HG03432 (cell line): ENCODE results near the gene XPNPEP3.

ENCODE experiments used
- ATAC-seq: cut with Tn5 transposase; IDR thresholded peaks from one replicate; pipeline ENCODE4 v1.9.1; 2021; ENCODE audit warnings: mild to moderate bottlenecking, moderate library complexity; ENCODE audit not compliant: unreplicated experiment

Gene XPNPEP3

DNA sequence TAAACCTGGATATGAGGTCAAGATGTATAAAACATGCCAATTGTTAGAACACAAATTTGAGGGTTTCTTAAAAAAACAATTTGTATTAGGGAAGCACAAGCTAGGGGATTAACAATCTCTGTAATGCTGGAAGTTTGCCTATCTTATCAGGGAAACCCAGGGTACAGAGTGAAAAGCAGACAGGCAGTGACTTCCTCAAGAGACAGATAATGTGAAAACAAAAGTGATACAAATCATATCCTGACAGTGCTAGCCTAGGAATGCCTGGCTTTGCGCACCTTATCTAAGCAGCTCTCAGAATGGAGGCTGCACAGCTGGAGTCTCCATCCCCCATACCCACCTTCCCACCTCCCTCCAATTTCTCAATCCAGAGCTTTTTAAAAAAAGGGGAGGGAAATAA lies 71.7 kb downstream of the XPNPEP3 start:
- no peak for ATAC-seq

DNA sequence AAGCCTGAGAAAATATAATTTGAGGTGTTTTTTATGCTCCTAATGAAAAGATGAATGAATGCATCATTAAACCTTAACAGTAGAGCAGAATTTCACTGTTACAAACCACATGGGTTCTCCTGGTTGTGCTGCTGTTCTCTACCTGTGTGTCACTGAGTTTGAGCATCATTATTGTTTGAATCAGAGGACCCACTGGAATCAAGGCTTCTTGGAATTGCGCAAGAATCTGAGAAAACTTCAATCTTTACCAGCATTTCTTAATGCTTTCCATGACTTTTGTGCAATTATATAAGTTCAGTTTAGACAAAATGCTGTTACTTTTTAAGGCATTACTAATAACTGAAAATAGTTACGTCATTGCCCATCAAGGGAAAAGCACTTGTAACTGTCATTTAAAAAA lies 75.4 kb downstream of the XPNPEP3 start:
- ATAC-seq, result no peak

DNA sequence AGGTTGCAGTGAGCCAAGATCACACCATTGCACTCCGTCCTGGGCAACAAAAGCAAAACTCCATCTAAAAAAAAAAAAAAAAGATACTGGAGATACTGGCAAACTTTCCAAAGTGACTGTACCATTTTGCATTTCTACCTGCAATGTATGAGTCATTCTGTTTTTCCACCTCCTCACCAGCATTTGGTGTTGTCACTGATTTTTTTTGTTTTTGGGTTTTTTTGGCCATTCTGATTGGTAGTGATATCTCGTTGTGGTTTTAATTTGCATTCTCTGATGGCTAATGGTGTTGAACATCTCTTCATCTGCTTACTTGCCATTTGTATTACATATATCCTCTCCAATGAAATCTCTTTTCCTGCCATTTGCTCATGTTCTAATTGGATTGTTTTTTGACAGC lies 82.3 kb downstream of the XPNPEP3 start:
- ATAC-seq, result no peak

DNA sequence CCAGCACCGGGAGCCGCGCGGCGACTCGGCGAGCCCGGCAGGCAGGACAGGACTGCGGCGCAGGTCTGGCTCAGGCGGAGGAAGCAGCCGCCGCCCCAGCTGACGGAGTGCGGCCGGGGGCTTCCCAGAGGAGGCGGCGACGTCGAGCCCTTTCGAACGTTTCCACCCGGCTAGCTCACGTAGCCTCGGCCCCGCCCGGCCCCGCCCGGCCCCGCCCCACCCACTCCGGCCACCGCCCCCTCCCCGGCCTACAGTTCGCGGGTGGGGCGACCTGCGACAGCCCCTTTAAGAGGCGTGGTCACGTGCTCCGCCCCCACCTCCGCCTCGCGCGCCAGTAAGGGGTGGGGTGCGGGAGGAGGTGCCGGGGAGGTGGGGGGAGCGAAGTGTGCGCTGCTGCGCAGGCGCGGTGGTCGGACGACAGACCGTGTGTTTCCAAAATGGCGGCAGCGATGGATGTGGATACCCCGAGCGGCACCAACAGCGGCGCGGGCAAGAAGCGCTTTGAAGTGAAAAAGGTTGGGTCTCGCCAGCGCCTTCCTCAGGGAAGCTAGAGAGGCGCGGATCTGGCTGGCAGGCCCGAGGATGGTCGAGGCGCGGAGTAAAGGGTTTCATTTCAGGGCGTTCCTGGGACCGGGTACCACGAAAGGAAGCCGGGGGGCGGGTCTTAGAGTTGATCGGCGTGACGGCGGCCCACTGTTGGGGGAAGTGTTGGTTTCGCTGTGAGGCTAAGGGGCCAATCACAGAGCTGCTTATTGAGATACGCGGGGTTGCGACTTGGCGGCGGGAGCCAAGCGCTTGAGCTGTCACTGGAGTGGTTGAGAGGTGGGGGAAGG lies 94.2 kb downstream of the XPNPEP3 start, which contains the start of gene RBX1:
RBX1 (plus strand) TSS at position 417 of the 833 bp plus-strand sequence; CDS start at position 438, 21 bp downstream.
- ATAC-seq, result peak; percentile 75

DNA sequence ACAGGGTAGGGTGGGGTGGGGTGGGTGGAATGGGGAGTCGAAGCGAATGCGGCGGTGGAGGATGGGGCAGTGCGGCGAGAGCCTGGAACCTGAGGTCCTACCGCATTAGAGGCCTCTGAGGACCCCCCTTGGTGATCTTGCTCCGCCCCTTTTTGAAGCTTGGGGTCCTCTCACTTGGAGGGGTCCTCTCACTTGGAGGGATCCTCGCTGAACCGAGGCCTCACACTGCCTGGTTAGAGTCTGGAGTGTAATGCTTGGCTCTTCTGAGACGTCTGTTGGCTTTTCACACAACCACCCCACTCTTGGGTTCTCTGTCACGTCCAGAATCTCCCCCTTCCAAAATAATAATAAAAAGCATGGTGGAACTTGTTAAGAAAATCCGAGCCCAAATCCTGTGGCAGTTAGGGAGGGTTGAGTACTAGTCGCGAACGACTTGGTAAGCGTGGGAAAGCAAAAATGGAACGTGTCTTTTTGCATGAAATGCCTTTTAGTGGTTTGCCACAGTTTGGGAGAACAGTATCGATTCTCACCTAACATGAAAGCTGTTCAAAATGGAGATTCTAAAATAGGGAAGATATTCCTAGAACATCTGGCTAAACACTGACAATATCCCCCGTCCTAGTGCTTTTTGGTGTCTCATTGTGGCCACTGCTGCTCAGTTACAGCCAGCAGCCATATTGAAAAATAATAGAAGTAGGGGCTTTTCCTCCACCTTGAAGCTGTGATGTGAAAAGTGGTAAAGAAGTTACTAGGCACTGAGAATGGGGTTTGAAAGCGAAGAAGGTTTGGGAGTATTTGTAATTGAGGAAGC lies 95.1 kb downstream of the XPNPEP3 start:
- ATAC-seq, result no peak

DNA sequence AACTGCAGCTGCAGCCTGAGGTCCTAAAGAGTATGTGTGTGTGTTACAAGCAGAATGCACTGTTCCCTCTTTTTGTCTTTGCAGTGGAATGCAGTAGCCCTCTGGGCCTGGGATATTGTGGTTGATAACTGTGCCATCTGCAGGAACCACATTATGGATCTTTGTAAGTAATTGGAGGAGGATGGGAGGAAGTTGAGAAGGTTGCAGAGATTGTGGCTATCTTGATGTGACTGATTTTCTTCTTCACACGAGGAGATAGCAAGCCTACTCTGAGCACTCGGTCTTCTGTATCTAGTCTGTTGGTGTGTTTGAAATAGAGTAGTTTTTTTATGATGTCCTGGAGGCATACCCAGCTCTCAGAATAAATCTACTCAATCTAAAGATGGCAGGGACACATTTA lies 96.5 kb downstream of the XPNPEP3 start:
- ATAC-seq, result no peak

DNA sequence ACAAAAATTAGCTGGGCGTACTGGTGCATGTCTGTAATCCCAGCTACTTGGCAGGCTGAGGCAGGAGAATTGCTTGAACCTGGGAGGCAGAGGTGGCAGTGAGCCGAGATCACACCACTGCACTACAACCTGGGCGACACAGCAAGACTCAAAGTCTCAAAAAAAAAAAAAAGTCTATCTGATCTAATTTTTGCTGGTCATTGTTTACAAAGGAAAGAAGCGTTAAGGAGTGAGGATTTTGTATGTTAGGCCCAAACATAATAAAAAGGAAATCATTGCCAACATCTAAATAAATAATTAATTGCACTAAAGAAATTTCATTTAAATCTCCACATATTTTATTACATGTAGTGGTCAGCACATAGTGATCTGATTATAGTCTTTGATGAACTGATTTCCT lies 97.2 kb downstream of the XPNPEP3 start:
- no peak for ATAC-seq

DNA sequence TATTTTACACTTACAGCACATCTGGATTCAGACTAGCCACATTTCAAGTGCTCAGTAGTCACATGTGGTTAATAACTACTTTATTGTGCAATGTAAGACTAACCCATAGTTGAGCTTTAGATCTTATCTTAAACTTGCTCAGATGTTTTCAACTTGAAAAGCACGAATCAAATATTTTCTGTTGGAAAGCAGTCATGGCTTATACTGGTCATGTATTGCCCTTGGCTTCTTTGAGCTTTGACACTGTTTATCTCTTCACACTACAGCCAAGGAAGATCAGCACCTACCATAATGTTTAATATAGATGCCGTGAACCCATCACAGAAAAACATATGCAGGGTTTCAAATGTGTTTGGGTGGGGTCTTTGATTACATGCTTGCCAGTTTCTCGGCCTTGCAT lies 98.6 kb downstream of the XPNPEP3 start:
- no peak for ATAC-seq

DNA sequence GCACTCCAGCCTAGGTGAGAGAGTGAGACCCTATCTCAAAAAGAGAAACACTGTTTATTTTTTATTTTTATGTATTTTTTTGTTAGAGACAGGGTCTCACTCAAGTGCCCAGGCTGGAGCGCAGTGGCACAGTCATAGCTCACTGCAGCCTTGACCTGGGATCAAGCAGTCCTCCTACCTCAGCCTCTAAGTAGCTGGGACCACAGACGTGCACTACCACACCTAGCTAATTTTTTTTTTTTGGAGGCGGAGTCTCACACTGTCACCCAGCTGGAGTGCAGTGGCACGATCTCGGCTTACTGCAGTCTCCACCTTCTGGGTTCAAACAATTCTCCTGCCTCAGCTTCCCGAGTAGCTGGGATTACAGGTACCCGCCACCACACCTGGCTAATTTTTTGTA lies 100.7 kb downstream of the XPNPEP3 start:
- no peak for ATAC-seq

DNA sequence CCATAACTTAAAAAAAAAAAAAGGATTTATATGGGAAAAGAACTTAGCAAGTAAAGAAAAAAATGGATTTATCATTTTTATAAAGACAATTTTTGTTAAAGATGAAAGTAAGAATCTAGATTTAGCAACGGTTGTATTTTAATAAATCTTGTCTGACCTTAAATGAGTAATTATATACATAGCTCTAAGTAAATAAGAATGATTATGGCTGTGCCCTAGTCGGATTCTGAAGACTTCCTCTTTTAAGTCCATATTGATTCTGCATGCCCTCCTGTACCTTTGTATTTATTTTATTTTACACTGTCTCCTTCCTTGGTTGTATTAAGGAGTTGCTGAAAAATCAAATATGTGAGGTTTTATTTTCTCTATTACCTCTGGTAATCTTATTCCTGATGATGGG lies 101.4 kb downstream of the XPNPEP3 start:
- ATAC-seq, result no peak

DNA sequence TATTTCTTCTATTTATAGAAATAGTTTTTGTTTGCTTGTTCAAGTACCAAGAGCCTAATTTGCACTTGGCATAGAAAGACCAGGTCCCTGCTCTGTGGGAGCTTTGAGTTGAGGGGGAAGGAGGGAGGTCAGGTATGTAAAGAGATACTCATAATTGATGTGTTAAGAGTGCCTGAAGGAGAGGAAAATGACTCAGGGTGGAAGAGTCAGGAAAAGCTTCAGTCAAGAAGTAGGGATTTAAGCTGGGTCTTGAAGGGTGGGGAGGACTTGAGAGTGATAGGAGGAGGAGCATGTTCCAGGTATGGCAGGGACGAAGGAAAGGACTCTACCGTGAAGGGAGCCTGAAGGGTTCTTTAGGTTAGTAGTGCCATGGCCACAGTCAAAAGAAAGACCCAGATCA lies 103.2 kb downstream of the XPNPEP3 start:
- ATAC-seq, result no peak

DNA sequence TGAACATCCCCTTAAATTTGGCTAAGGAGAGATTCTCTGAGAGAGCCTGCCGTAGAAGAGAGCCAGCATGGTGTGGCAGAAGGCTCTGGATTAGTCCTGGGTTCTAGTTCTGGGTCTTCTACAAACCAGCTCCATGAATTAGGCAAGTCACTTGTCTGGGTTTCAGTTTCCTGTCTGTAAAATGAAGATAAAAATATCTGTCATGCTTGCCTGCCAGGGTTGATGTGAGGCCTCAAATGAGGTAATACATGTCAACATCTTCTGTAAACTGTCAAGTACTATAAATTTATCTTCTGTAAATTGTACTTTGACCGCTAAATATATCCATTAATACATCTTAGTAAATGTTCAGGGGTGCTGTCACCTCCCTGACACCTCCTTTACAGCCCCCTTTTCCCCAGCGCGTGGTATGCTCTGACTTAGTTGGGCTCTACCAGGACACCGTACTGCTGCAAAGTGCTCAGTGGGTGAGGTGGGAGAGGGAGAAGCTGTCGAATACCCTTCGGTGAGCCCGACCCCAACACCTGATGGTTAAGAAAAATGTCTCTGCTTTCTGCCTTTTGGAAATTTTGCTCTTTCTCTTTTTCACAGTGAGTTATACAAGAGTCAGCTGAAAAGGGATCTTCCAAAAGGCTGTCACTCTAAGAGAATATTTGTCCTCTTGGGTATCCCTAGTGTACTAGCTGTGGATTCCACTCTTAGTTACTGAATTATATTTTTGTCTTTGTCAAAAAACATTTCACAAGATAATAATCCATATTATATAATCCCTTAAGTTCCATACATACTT lies 109.2 kb downstream of the XPNPEP3 start:
- ATAC-seq, result no peak

DNA sequence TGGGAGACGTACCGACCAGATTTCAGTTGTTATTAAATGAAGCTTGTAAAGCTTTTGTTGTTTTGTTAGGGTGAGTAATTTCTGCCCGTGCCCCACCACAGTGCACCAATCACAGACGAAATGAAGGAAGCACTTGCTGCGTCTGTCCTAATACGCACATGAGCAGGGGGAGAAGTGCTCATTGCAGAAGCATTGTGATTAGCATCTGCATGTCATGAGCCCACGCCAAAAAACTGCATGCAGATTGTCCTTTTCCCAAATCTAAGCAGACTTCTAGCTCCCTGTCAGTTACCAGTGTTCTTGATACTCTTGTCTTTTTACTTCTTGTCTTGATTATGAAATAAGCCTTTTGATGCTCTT lies 109.8 kb downstream of the XPNPEP3 start:
- ATAC-seq, result no peak

DNA sequence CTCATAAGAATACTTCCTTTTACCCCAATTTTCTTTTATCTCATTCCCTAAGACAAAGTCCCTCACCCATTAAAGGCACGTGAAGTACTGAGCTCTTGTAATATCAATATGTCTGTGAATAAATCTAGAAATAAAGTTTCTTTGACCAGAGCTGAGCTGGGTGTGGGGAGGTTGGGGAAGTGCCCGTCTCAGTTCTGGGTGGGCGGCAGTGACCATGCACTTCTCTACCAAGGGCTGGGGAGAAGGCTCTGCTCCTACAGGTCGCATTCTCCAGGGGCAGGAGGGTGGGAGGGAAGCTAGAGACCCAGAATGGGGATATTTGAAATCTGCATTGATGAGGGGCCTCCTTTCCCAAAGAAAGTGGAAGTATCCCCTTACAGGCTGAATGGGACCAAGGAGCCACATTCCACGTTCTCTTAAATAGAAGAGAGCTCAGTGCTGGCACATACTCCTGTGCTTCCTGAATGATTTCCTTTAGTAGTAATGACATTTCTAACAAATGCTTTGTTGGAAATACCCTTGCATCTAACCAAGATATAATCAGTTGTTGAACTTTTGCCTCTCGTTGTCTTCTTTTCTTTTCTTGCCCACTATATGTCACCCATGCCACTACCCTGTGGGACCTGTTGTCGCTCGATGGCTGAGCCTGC lies 110.3 kb downstream of the XPNPEP3 start:
- no peak for ATAC-seq

DNA sequence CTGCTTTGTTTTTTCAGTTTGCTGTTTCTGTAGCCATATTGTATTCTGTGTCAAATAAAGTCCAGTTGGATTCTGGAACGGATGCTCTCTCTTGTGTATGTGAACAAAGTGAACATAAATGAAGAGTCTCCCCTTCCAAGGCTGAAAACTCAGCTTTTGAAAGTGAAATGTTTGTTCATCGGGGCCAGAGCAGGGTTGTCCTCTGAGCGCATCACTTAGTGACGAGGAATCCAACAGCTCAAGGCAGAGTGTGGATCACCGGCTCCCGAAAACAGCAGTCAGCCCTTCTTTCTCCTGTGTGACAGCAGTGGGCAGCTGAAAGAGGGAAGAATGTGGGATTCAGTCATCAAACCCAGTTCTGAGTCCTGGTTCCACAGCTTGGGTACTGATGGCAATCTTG lies 115.6 kb downstream of the XPNPEP3 start:
- no peak for ATAC-seq

DNA sequence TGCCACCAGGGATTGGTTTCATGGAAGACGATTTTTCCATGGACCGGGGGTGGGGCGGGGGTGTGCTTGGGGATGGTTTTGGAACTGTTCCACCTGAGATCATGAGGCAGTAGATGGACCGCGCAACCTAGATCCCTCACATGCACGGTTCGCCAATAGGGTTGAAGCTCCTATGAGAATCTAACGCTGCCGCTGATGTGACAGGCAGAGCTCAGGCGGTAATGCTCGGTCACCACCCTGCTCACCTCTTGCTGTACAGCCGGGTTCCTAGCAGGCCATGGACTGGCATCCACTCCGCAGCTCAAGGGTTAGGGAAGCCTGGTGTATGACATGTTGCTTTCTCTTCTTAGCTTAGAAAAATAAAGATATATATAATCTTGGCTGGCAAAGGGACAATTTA lies 116.2 kb downstream of the XPNPEP3 start:
- no peak for ATAC-seq

DNA sequence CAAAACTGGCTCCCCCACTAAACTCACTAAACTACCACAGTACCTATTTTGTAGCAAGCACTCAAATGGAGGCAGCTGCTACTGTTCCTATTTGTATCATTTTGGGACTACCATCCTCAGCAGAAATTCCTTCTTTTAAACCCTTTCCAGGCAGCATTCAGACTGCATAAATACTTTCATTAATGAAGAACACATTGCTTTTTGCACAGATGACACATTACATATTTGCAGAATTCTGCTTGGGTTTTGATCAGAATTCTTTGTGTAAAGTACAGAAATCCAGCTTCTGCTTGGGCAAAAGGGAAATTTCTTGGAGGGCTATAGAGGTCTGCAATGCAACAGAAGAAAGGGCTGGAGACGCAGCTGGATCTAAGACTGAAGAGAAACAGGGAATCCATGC lies 118.4 kb downstream of the XPNPEP3 start:
- no peak for ATAC-seq

DNA sequence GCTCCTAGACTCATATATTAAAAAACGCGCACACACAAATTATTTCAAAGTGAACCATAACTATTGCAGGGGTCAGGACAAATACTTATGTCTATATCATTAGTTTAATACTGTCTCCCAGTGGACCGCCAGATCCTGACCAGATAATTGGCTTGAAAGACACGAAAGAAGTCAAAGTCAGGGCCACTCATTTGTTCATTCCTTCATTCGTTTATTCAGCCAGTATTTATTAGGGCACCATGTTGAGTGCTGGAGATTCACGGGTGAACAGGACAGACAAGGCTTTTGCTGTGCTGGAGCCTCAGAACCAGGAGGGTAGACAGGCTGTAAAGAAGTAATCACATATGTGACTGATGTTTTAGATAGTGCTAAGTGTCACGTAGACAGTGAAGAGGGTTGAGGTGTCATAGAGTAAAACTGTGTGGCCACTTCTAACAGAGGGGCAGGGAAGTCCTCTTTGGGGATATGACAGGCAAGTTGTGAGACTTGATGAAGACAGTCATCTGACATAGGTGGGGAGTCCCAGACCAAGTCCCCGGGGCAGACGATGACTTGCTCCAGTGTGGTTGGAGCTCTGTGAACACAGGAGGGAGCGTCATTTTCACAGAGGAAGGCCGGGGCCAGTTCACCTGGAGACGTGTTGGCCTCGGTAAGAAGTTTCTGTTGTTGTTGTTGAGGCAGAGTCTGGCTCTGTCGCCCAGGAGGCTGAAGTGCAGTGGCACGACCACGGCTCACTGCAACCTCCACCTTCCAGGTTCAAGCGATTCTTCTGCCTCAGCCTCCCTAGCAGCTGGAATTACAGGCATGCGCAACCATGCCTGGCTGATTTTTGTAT lies 120.1 kb downstream of the XPNPEP3 start:
- no peak for ATAC-seq

DNA sequence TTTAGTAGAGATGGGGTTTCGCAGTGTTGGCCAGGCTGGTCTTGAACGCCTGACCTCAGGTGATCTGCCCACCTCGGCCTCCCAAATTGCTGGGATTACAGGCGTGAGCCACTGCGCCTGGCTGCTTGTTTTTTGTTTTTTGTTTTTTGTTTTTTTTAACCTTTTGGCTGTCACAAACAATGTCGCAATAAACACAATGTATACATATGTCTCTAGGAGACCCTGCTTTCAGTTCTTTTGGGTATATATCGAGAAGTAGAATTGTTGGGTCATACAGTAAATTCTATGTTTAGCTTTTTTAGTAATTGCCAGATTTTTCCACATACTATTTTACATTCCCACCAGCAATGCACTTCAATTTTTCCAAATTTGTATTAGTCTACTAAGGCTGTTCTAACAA lies 122.2 kb downstream of the XPNPEP3 start:
- no peak for ATAC-seq

DNA sequence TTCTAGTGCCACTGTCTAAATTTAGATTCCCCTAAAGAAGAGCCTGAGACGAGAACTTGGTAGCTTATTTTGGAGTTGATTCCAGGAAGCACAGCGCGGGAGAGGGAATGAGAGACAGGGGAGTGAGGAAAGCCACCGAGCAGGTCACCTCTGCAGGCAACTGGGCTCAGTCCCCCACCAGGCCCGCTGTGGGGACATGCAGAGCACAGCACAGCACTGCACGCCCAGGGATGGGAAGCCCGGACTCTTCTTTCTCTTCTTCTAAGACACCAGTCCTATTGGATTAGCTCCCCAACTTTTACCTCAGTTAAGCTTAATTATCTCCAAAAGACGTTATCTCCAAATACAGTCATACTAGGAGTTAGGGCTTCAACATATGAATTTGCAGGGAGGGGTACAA lies 122.9 kb downstream of the XPNPEP3 start:
- no peak for ATAC-seq
